GM21526 (cell line): ENCODE data around the gene GNGT2.
A peak's percentile ranks its signal among the peaks of the same experiment; 100 is the strongest.
"Not testable (repeated sequence)": the region's sequence is repeated elsewhere in the genome, so short reads cannot be mapped to it uniquely, and the experiment has no call there.

Source experiments
- ATAC-seq: cut with Tn5 transposase; IDR thresholded peaks from one replicate; pipeline ENCODE4 v1.9.1; 2021; ENCODE audit warnings: moderate library complexity; ENCODE audit not compliant: unreplicated experiment, low FRiP score

GNGT2 gene

DNA sequence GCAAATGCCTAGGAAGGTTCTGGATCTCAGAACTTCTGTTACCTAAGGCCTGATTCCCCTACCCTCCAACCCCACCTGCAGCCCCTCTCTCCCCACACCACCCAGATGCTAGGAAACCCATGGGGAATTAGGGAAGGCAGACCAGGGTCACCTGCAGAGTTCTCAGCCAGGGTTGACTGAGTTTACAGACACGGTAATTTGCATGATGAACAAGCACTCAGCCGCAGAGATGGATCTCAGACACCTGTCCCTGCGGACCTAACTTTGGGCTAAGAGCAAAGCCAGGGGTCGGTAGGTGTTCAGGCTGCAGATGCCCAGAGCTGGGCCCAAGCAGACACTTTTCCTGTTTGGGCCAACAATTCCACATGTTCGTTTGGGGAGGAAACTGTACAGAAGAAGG is 3.0 kb upstream of the GNGT2 start:
- ATAC-seq, result peak; percentile 34

GRCh38 chr17:49209061-49209571 is 1.3 kb downstream of the GNGT2 start:
- no peak for ATAC-seq

GRCh38 chr17:49204516-49204915 is 5.9 kb downstream of the GNGT2 start:
- ATAC-seq, result no peak

DNA sequence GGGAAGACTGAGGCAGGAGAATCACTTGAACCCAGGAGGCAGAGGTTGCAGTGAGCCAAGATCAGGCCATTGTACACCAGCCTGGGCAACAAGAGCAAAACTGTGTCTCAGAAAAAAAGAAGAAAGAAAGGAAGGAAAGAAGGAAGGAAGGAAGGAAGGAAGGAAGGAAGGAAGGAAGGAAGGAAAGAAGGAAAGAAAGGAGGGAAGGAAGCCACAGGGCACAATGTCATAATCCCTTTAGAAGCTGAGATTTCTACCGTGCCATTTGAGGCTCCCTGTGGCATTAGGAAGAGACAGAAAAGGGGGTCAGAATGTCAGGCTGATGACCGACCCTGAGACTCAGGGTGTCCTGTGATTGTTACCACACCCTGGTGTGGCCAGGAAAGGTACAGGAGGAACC is 6.6 kb downstream of the GNGT2 start:
- ATAC-seq, result no peak

- ATAC-seq, result no peak
Measured at GRCh38 chr17:49201481-49201927, 8.9 kb downstream of the GNGT2 start.

GRCh38 chr17:49200423-49201083 is 9.8 kb downstream of the GNGT2 start:
- ATAC-seq, result no peak

GRCh38 chr17:49198211-49198610 is 12.2 kb downstream of the GNGT2 start:
- ATAC-seq, result no peak

DNA sequence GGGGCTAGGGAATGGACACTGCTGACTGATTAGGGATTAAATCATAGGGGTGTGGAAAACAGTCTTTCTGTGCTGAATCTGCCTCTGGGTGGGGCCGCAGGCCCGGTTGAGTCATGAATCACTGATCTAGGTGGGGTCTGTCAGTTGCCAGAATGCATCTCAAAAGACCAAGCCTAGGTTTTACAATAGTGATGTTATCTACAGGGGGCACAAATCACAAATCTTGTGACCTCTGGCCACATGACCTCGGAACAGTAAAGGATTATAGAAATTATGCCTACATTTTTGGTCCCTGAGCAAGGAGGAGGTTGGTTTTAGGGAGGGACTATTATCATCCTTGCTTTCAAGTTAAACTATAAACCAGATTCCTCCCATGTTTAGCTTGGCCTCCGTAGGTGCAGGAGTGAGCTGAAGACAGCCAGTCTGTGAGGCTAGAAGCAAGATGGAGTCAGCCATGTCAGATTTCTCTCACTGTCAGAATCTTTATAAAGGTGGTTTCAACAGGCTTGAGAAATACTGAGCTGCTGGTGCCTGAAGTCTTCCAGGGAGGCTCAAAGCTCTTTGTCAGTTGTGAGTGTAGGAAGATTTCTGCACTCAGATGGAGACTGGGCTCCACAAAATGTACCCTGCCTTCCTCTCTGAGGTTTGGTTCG is 12.9 kb downstream of the GNGT2 start:
- no peak for ATAC-seq

DNA sequence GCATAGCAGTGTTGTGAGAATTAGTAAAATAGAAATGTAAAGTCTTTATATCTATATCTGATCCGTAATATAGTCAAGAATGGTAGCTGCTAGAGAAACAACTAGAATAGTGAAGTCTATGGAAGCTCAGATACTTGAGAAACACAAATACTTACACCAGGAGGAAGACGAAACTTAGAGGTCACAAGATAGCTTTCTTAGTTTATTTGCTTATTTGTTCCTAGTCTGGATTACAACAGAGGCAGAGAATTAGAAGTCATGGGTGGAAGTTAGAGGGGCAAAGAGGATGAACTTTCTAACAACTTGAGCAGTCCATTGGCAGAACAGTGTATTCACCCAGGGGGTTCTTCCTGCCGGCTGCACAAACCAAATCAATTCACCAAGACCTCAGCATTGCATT is 13.9 kb downstream of the GNGT2 start:
- ATAC-seq, result no peak

- no peak for ATAC-seq
Measured at GRCh38 chr17:49195751-49196150, 14.6 kb downstream of the GNGT2 start.

DNA sequence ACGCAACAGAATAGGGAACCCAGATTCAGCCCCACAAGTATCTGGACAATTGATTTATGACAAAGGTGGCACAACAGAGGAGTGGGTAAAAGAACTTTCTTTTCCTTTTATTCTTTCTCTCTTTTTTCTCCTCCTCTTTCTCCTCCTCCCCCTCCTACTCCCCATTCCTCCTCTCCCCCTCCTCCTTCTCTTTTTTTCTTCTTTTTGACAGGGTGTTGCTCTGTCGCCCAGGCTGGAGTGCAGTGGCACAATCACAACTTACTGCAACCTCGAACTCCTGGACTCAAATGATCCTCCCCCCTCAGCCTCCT is 16.1 kb downstream of the GNGT2 start:
- no peak for ATAC-seq

GRCh38 chr17:49193513-49194296 is 16.7 kb downstream of the GNGT2 start:
- ATAC-seq, result no peak

DNA sequence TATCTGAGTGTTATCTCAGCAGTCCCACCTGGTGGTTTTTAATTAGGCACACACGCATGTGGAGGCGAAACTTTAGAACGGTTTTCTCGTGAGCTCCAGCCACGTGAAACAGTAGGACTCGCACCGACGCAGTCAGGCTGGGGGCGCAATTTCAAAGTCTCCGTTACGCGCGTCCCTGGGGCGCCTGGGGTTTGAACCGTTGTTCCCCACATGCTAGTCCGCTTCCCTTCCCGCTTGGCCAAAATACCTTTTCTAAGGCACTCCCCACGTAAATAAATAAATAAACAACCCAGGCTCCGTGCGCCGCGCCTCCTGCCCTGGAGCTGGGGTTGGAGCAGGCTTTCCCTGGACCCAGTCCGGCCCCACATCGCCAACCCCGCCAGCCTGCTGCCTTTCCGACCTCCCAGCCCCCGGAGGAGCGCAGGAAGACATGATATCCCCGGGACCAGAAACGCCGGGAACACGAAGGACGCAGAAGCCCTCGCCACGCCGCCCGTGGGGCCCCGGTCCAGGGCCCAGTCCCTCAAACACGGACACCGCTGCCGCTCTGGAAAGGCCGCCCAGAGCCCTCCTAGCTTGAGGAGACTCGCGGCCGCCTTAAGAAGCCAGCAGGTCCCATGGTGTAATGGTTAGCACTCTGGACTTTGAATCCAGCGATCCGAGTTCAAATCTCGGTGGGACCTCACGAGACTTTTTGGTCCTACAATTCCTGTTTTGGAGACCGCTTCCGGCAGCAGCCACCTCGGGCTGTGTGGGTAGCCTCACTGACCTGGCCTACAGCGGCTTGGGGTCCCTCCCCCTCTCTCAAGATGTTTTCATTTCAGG is 18.2 kb downstream of the GNGT2 start:
- ATAC-seq, result peak; percentile 39

DNA sequence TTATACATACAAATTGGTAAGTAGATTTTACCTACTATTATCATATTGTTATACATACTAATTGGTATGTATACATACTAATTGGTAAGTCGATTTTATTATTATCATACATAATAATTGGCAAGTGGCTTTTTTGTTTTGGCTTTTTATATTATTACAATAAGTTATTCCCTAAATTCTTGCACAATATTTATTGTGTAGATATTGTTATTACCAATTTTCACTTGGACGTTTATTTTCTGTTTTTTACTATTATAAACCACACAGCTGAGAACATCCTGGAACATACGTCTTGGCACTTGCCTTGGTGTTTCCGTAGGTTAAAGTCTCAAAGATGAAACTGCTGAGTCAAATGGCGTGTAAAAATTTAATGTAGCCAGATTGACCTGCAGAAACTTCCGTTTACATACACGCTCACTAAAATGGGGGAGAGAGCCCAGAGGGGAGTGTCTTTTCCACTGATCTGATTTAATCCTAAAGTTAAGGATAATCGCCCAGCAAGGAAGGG is 18.9 kb downstream of the GNGT2 start:
- peak; percentile 7 for ATAC-seq

- no peak for ATAC-seq
Measured at GRCh38 chr17:49190932-49191331, 19.4 kb downstream of the GNGT2 start.

- no peak for ATAC-seq
Measured at GRCh38 chr17:49187301-49187700, 23.1 kb downstream of the GNGT2 start.

DNA sequence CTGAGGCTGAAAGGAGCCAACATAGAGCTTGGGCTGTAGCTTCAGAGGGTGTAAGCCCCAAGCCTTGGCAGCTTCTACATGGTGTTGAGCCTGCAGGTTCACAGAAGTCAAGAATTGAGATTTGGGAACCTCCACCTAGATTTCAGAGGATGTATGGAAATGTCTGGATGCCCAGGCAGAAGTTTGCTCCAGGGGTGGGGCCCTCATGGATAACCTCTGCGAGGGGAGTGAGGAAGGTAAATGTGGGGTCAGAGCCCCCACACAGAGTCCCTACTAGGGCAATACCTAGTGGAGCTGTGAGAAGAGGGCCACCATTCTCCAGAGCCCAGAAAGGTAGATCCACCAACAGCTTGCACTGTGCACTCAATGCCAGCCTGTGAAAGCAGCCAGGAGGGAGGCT is 25.0 kb downstream of the GNGT2 start:
- not testable (repeated sequence) for ATAC-seq

DNA sequence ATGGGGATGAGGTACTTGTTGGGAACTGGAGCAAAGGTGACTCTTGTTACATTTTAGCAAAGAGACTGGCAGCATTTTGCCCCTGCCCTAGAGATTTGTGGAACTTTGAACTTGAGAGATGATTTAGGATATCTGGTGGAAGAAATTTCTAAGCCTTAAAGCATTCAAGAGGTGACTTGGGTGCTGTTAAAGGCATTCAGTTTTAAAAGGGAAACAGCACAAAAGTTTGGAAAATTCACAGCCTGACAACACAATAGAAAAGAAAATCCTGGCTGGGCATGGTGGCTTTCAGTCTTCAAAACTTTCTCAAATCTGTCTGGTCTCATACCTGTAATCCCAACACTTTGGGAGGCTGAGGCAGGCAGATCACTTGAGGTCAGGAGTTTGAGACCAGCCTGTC is 25.9 kb downstream of the GNGT2 start:
- not testable (repeated sequence) for ATAC-seq

- ATAC-seq, result no peak
Measured at GRCh38 chr17:49183801-49184200, 26.6 kb downstream of the GNGT2 start.

- no peak for ATAC-seq
Measured at GRCh38 chr17:49183341-49183740, 27.0 kb downstream of the GNGT2 start.
